ENCODE results near the gene KIF12.

The KIF12 gene

DNA sequence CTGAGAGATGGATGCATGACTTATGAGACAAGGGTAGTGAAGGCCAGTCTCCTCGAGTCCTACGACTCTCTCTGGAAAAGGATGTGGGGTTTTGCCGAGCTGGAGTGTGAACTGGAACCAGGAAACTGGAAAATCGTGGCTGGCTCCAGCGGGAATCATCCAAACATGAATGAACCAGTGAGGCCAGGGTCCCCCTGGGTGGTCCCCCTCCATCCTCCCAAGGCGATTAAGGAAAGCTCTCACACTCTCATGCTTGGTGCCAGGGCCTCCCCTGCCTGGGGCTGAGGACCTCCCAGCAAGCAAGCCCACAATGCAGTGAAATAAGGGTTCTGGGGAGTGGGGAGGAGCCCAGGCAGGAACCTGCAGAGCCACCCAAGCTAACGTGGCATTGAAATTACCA lies 11.4 kb downstream of the KIF12 start:
- no peaks in the 10 kb centered on the region for H4K20me1 ChIP-seq (ENCODE audit: insufficient read depth, low read length)
- H3K9ac ChIP-seq (ENCODE audit: low read length) = no peak overlapping the region
- no peaks in the 10 kb centered on the region for H3K4me1 ChIP-seq (ENCODE audit: insufficient read depth, low read length, severe bottlenecking)
- no peaks in the 10 kb centered on the region; the same call in 1 of the 2 replicates for H3K27me3 ChIP-seq (ENCODE audit: insufficient read depth, low read length)
- no peaks in the 10 kb centered on the region for H3K9me2 ChIP-seq (ENCODE audit: low read depth, low read length)
- TF ChIP-seq EZH2 (IDR thresholded peaks at IDR 0.05; ENCODE audit: borderline replicate concordance, low read length) (no peak), CTCF (IDR thresholded peaks at IDR 0.05; ENCODE audit: low read length) (no peak)
- no peak overlapping the region for H2AFZ ChIP-seq (ENCODE audit: low read length)
- no peaks in the 10 kb centered on the region for H3K36me3 ChIP-seq (ENCODE audit: insufficient read depth, low read length)
- no peak overlapping the region for H3K4me3 ChIP-seq (ENCODE audit: low read depth, low read length, poor library complexity, severe bottlenecking)
- no peaks in the 10 kb centered on the region for H3K79me2 ChIP-seq (ENCODE audit: insufficient read depth, low read length)
- no peak overlapping the region for H3K4me2 ChIP-seq (ENCODE audit: low read length)
- H3F3A ChIP-seq (ENCODE audit: insufficient read depth, low read length) = no peaks in the 10 kb centered on the region
- H3K27ac ChIP-seq (ENCODE audit: low read depth, low read length, poor library complexity, severe bottlenecking) = no peak overlapping the region
- no peaks in the 10 kb centered on the region for H3K9me3 ChIP-seq (ENCODE audit: low read length)

- Histone ChIP-seq H3K9ac (ENCODE audit: low read length) (no peak overlapping the region), H3K9me3 (ENCODE audit: low read length) (no peaks in the 10 kb centered on the region), H3K27ac (ENCODE audit: low read depth, low read length, poor library complexity, severe bottlenecking) (no peak overlapping the region), H4K20me1 (ENCODE audit: insufficient read depth, low read length) (no peaks in the 10 kb centered on the region), H3K27me3 (ENCODE audit: insufficient read depth, low read length) (no peaks in the 10 kb centered on the region; the same call in 1 of the 2 replicates), H3K9me2 (ENCODE audit: low read depth, low read length) (no peaks in the 10 kb centered on the region), H3K4me1 (ENCODE audit: insufficient read depth, low read length, severe bottlenecking) (no peaks in the 10 kb centered on the region), H3K4me3 (ENCODE audit: low read depth, low read length, poor library complexity, severe bottlenecking) (no peak overlapping the region), H3K4me2 (ENCODE audit: low read length) (no peak overlapping the region), H2AFZ (ENCODE audit: low read length) (no peak overlapping the region), H3K36me3 (ENCODE audit: insufficient read depth, low read length) (no peaks in the 10 kb centered on the region), H3K79me2 (ENCODE audit: insufficient read depth, low read length) (no peaks in the 10 kb centered on the region), H3F3A (ENCODE audit: insufficient read depth, low read length) (no peaks in the 10 kb centered on the region)
- TF ChIP-seq EZH2 (IDR thresholded peaks at IDR 0.05; ENCODE audit: borderline replicate concordance, low read length) (no peak), CTCF (IDR thresholded peaks at IDR 0.05; ENCODE audit: low read length) (no peak)
Observed at GRCh38 chr9:114086607-114087006, 12.5 kb downstream of the KIF12 start.

DNA sequence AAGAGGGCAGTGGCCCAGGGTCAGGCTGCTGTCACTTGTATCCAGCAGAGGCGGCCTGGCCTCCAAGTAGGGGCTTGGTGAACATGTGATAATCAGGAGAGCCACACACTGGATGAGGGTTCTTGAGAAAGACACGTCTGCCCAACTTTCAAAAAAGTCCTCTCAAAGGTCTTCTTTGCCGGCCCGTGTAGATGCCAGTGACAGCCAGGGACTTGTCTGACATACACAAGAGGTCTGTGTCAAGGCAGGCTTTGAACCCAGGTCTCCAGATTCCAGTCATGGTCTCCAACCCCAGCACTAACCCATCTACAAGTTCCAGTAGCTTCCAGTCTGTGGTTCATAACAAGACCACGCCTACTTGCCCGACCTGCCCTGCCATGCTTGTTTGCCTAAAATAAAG lies 13.1 kb downstream of the KIF12 start:
- Histone ChIP-seq H3K4me2 (ENCODE audit: low read length) (no peak overlapping the region), H3K36me3 (ENCODE audit: insufficient read depth, low read length) (no peaks in the 10 kb centered on the region), H3K79me2 (ENCODE audit: insufficient read depth, low read length) (no peaks in the 10 kb centered on the region), H3K27ac (ENCODE audit: low read depth, low read length, poor library complexity, severe bottlenecking) (no peak overlapping the region), H2AFZ (ENCODE audit: low read length) (no peak overlapping the region), H3K4me1 (ENCODE audit: insufficient read depth, low read length, severe bottlenecking) (no peaks in the 10 kb centered on the region), H3K9me3 (ENCODE audit: low read length) (no peaks in the 10 kb centered on the region), H4K20me1 (ENCODE audit: insufficient read depth, low read length) (no peaks in the 10 kb centered on the region), H3F3A (ENCODE audit: insufficient read depth, low read length) (no peaks in the 10 kb centered on the region), H3K9me2 (ENCODE audit: low read depth, low read length) (no peaks in the 10 kb centered on the region), H3K4me3 (ENCODE audit: low read depth, low read length, poor library complexity, severe bottlenecking) (no peak overlapping the region), H3K27me3 (ENCODE audit: insufficient read depth, low read length) (no peaks in the 10 kb centered on the region; the same call in 1 of the 2 replicates), H3K9ac (ENCODE audit: low read length) (no peak overlapping the region)
- TF ChIP-seq EZH2 (IDR thresholded peaks at IDR 0.05; ENCODE audit: borderline replicate concordance, low read length) (no peak), CTCF (IDR thresholded peaks at IDR 0.05; ENCODE audit: low read length) (no peak)
